Adrenal gland (tissue), 12 donors: ENCODE data around the gene CHST2. TPM values are rescaled to one million over a fixed set of nuclear protein-coding genes. Genes with fewer than 3 reads are reported as not detected.

Experiments
- DNase-seq, 7 donors: peaks; one replicate each; pipeline ENCODE4 v3.0.0-alpha.2; 2019 to 2020
- H3K27ac ChIP-seq, 5 donors: fragments of 200-600 bp; sonication (generic) in 4 of 5; 1 replicate in 3 of 5; 2 replicates in 2 of 5; pipeline versions ENCODE4 v1.5.1 to v1.8.0; 2016 to 2020; ENCODE audit warnings: mild to moderate bottlenecking in 1 of 5
- H3K27me3 ChIP-seq: fragments of 200-600 bp; 2 replicates; pipeline ENCODE4 v1.8.0; 2021
- H3K36me3 ChIP-seq, 2 donors: fragments of 200-600 bp; replicated peaks in 1 of 2; 1 replicate in 1 of 2; 2 replicates in 1 of 2; pipeline versions ENCODE4 v1.5.1 to v1.8.0; 2018 to 2022
- H3K4me1 ChIP-seq, 2 donors: fragments of 200-600 bp; replicated peaks in 1 of 2; 1 replicate in 1 of 2; 2 replicates in 1 of 2; pipeline versions ENCODE4 v1.5.1 to v1.8.0; 2018 to 2021
- H3K4me3 ChIP-seq, 4 donors: fragments of 200-600 bp; sonication (generic) in 3 of 4; one replicate each; pipeline ENCODE4 v1.5.1; 2016 to 2018
- H3K9me3 ChIP-seq, 3 donors: fragments of 200-600 bp; sonication (generic) in 1 of 3; replicated peaks in 1 of 3; 1 replicate in 2 of 3; 2 replicates in 1 of 3; pipeline versions ENCODE4 v1.5.1 to v1.8.0; 2016 to 2021
- CTCF ChIP-seq, 6 experiments: fragments of 450-650 bp in 4 of 6; fragments of 200-600 bp in 2 of 6; sonication (generic) in 1 of 6; IDR thresholded peaks; 1 replicate in 5 of 6; 2 replicates in 1 of 6; pipeline versions ENCODE4 v1.5.1 to v1.8.0; 2016 to 2021; ENCODE audit warnings: antibody characterized with exemption in 6 of 6, mild to moderate bottlenecking in 2 of 6, moderate library complexity in 1 of 6
- POLR2A ChIP-seq, 2 donors: fragments of 450-650 bp; IDR thresholded peaks; one replicate each; pipeline ENCODE4 v1.6.1; 2017; ENCODE audit warnings: antibody characterized with exemption in 2 of 2, mild to moderate bottlenecking in 2 of 2, moderate library complexity in 1 of 2
- WGBS, 4 donors: extraction: QIAGEN DNeasy Blood & Tissue Kit in 2 of 4; methylation state at CpG; one replicate each; pipeline versions ENCODE4 v1.1.5 to v1.1.7; 2013 to 2017; 5-methylcytosine and 5-hydroxymethylcytosine counted together
- intact Hi-C, 2 donors: fragments of 100-400 bp; cut with DNase I; formaldehyde crosslinking; loops; one replicate each; pipeline versions ENCODE4 v1.14.1 to v1.15.0; 2022 to 2023
- polyA plus RNA-seq, 3 donors: library from polyadenylated mRNA; stranded (reverse); fragments of 200-250 nt in 2 of 3; fragments of 350-450 nt in 1 of 3; fragmentation: Illumina TruSeq in 1 of 3; extraction: RNeasy Lipid Tissue Mini Kit (QIAGEN cat#74804) in 1 of 3; gene quantifications; one replicate each; pipeline ENCODE4 v1.2.3, GENCODE V29; 2013 to 2014
- total RNA-seq, 9 donors: library from RNA; depleted of rRNA in 4 of 9; stranded (reverse); fragments of >200 nt in 4 of 9; fragments of 120-200 nt in 1 of 9; fragmentation: NEBNext Ultra II Directional in 1 of 9; extraction: Animal tissue kit (Norgen Biotek cat#: 25700) in 1 of 9; gene quantifications; one replicate each; pipeline versions ENCODE4 v1.1.0 to v1.2.4, GENCODE V29; 2013 to 2023
- donor health status: healthy with polysubstance abuse.
- donor health status: Bipolar disorder and iron deficiency.
- donor health status: DM: yes; HTN: yes; CAD: no.
- donor health status: DM: no; HTN: no; CAD: no.
- donor health status: DM: no; HTN: no; CAD: no.
- donor health status: DM: yes; HTN: yes; CAD: no.

Gene CHST2
- total and polyA plus RNA-seq, 12 donors = 1.9 to 11.4 (median 3.6) TPM

GRCh38 chr3:143147707-143148106 is 28.1 kb downstream of the CHST2 start:
- WGBS, 4 donors = 52 to 70% (median 61%) methylated on average over 2 of the region's 2 CpGs
- intact Hi-C loops = no loop called here
- no peak for DNase-seq
- H3K27ac ChIP-seq = no peak overlapping the region
- no peaks in the 10 kb centered on the region for H3K27me3 ChIP-seq
- no peaks in the 10 kb centered on the region for H3K9me3 ChIP-seq
- no peak overlapping the region for H3K4me3 ChIP-seq
- no peaks in the 10 kb centered on the region for H3K4me1 ChIP-seq
- TF ChIP-seq POLR2A (IDR thresholded peaks at IDR 0.05) (no peak), CTCF (IDR thresholded peaks at IDR 0.05) (no peak)
- H3K36me3 ChIP-seq = no peaks in the 10 kb centered on the region

GRCh38 chr3:143150071-143150470 is 30.5 kb downstream of the CHST2 start:
- Histone ChIP-seq H3K36me3 (no peaks in the 10 kb centered on the region), H3K27me3 (no peaks in the 10 kb centered on the region), H3K27ac (no peak overlapping the region), H3K9me3 (no peaks in the 10 kb centered on the region), H3K4me1 (no peaks in the 10 kb centered on the region), H3K4me3 (no peak overlapping the region)
- 80 to 94% (median 89%) methylated on average over 3 of the region's 3 CpGs for whole genome bisulfite sequencing, 4 donors
- DNase-seq = no peak
- TF ChIP-seq CTCF (IDR thresholded peaks at IDR 0.05) = no peak
- no peak for TF ChIP-seq POLR2A (IDR thresholded peaks at IDR 0.05)
- intact Hi-C loops = no loop called here

GRCh38 chr3:143151004-143151731 is 31.6 kb downstream of the CHST2 start:
- no peak for DNase-seq

GRCh38 chr3:143152043-143152442 is 32.5 kb downstream of the CHST2 start:
- intact Hi-C loops = no loop called here
- WGBS, 4 donors = 74 to 86% (median 81%) methylated on average over 5 of the region's 5 CpGs
- H3K27ac ChIP-seq = no peak overlapping the region

More at GRCh38 chr3:143151004-143151731, 31.6 kb downstream of the CHST2 start:
- Histone ChIP-seq H3K4me3 (no peak overlapping the region), H3K4me1 (no peaks in the 10 kb centered on the region), H3K27ac (no peak overlapping the region), H3K36me3 (no peaks in the 10 kb centered on the region), H3K9me3 (no peaks in the 10 kb centered on the region), H3K27me3 (no peaks in the 10 kb centered on the region)
- no peak for TF ChIP-seq CTCF (IDR thresholded peaks at IDR 0.05)
- no peak for TF ChIP-seq POLR2A (IDR thresholded peaks at IDR 0.05)
- intact Hi-C loops = no loop called here
- 73 to 87% (median 85%) methylated on average over 7 of the region's 7 CpGs for WGBS, 4 donors

More at GRCh38 chr3:143152043-143152442, 32.5 kb downstream of the CHST2 start:
- no peak for DNase-seq
- Histone ChIP-seq H3K9me3 (no peaks in the 10 kb centered on the region), H3K4me1 (no peaks in the 10 kb centered on the region), H3K27me3 (no peaks in the 10 kb centered on the region), H3K36me3 (no peaks in the 10 kb centered on the region), H3K4me3 (no peak overlapping the region)
- TF ChIP-seq CTCF (IDR thresholded peaks at IDR 0.05) = no peak
- no peak for TF ChIP-seq POLR2A (IDR thresholded peaks at IDR 0.05)
